GM12875 (cell line): ENCODE data around the gene MAPK9.

Experiments used
- H3K4me3 ChIP-seq: one replicate; pipeline ENCODE4 v1.5.1; 2011; ENCODE audit warnings: low read depth, low read length, control low read depth
- CTCF ChIP-seq: IDR thresholded peaks from 2 replicates; pipeline ENCODE4 v1.5.1; 2011; ENCODE audit warnings: low read depth, mild to moderate bottlenecking, control low read depth, inconsistent platforms, low read length, moderate library complexity, borderline replicate concordance; ENCODE audit not compliant: insufficient read depth

The MAPK9 gene

GRCh38 chr5:180291943-180292831 lies at the start of gene MAPK9:
Gene MAPK9, minus strand, starts transcription at chr5:180292083. Its CDS starts 11,522 bp downstream, at chr5:180280561.
- no peak for TF ChIP-seq CTCF
- peak within 1 kb of the TSS; percentile 95 for H3K4me3 ChIP-seq

GRCh38 chr5:180341595-180341994 lies 49.7 kb upstream of the MAPK9 start:
- TF ChIP-seq CTCF = no peak
- no peak overlapping the region for H3K4me3 ChIP-seq

GRCh38 chr5:180340856-180341255 lies 49.0 kb upstream of the MAPK9 start:
- TF ChIP-seq CTCF = no peak
- H3K4me3 ChIP-seq = no peak overlapping the region

- TF ChIP-seq CTCF = no peak
- no peak overlapping the region for H3K4me3 ChIP-seq
Observed at GRCh38 chr5:180339583-180340183, 47.8 kb upstream of the MAPK9 start.

GRCh38 chr5:180338001-180338707 lies 46.3 kb upstream of the MAPK9 start:
- TF ChIP-seq CTCF = no peak
- H3K4me3 ChIP-seq = no peak overlapping the region

- TF ChIP-seq CTCF = no peak
- no peak overlapping the region for H3K4me3 ChIP-seq
Observed at GRCh38 chr5:180336234-180337020, 44.5 kb upstream of the MAPK9 start.
